Adipose tissue (tissue), 3 donors: ENCODE results near the gene CLCA4. TPM values are rescaled to one million over a fixed set of nuclear protein-coding genes. Genes with fewer than 3 reads are reported as not detected.
"Not testable (repeated sequence)": the region's sequence is repeated elsewhere in the genome, so short reads cannot be mapped to it uniquely, and the experiment has no call there.

ENCODE experiments used
- H3K27ac ChIP-seq: one replicate; pipeline ENCODE4 v1.5.1; 2013; ENCODE audit warnings: low read depth, low read length
- WGBS, 3 donors: extraction: QIAGEN DNeasy Blood & Tissue Kit; methylation state at CpG; one replicate each; pipeline ENCODE4 v1.1.7; 2013; 5-methylcytosine and 5-hydroxymethylcytosine counted together
- polyA plus RNA-seq, 3 donors: library from polyadenylated mRNA; stranded (reverse); fragments of 200-250 nt; gene quantifications; one replicate each; pipeline ENCODE4 v1.2.3, GENCODE V29; 2013
- donor health status: healthy with polysubstance abuse.
- donor health status: Bipolar disorder and iron deficiency.
- donor health status: healthy.

Gene CLCA4
- polyA plus RNA-seq, 3 donors: 0.11 to 0.49 TPM; not detected in 1

GRCh38 chr1:86583032-86583431, 36.2 kb downstream of the CLCA4 start:
- WGBS, 3 donors: 90 to 100% (median 100%) methylated on average over 1 of the region's 1 CpG
- H3K27ac ChIP-seq: no peak overlapping the region

- H3K27ac ChIP-seq: no peak overlapping the region
- 58 to 70% (median 59%) methylated on average over 3 of the region's 3 CpGs for WGBS, 3 donors
These were observed 36.7 kb downstream of the CLCA4 start for GRCh38 chr1:86583593-86583992.

- H3K27ac ChIP-seq: no peak overlapping the region
These were observed 47.4 kb downstream of the CLCA4 start for GRCh38 chr1:86594284-86594770.

GRCh38 chr1:86596224-86596623, 49.3 kb downstream of the CLCA4 start:
- 26 to 69% (median 66%) methylated on average over 2 of the region's 2 CpGs for WGBS, 3 donors
- no peak overlapping the region for H3K27ac ChIP-seq

GRCh38 chr1:86596741-86597290, 49.9 kb downstream of the CLCA4 start:
- H3K27ac ChIP-seq: no peak overlapping the region
- 73 to 78% (median 77%) methylated on average over 3 of the region's 3 CpGs for WGBS, 3 donors

- not testable (repeated sequence) for H3K27ac ChIP-seq
- WGBS, 3 donors: 91 to 96% (median 93%) methylated on average over 2 of the region's 2 CpGs
These were observed 59.2 kb downstream of the CLCA4 start for GRCh38 chr1:86606080-86606479.

- H3K27ac ChIP-seq: no peak overlapping the region
- WGBS, 3 donors: 34 to 87% (median 76%) methylated on average over 1 of the region's 1 CpG
These were observed 69.6 kb downstream of the CLCA4 start for GRCh38 chr1:86616433-86616832.

GRCh38 chr1:86616871-86617270, 70.0 kb downstream of the CLCA4 start:
- 33 to 52% (median 35%) methylated on average over 1 of the region's 1 CpG for WGBS, 3 donors

GRCh38 chr1:86618358-86618757, 71.5 kb downstream of the CLCA4 start:
- no peak overlapping the region for H3K27ac ChIP-seq

More at GRCh38 chr1:86616871-86617270, 70.0 kb downstream of the CLCA4 start:
- no peak overlapping the region for H3K27ac ChIP-seq

- 84 to 89% (median 88%) methylated on average over 4 of the region's 4 CpGs for WGBS, 3 donors
- no peak overlapping the region for H3K27ac ChIP-seq
These were observed 72.4 kb downstream of the CLCA4 start for GRCh38 chr1:86619313-86619712.

- no peak overlapping the region for H3K27ac ChIP-seq
- 43 to 66% (median 44%) methylated on average over 1 of the region's 1 CpG for WGBS, 3 donors
These were observed 74.4 kb downstream of the CLCA4 start for GRCh38 chr1:86621286-86621685.

Other genes starting within 250 kb of the CLCA4 start
- gene ODF2L, start 150.8 kb upstream of the CLCA4 start, polyA plus RNA-seq: 10 to 100 TPM in 2 of 3 donors, 1 to 10 TPM in 1; 6.4 to 50.8 (median 13.8) TPM
- under 1 TPM in 2 of 3 donors, not detected in 1; 0.11 to 0.48 TPM for gene CLCA2, start 122.9 kb upstream of the CLCA4 start, polyA plus RNA-seq
- gene CLCA1, start 78.2 kb upstream of the CLCA4 start, polyA plus RNA-seq: under 1 TPM in 2 of 3 donors, not detected in 1; 0.06 to 0.07 TPM
- gene SH3GLB1, start 157.5 kb downstream of the CLCA4 start, polyA plus RNA-seq: 10 to 100 TPM; 34.4 to 85.4 (median 66.2) TPM